T-helper 17 cell (primary cell): ENCODE measurements around the gene TOR1B. TPM values are rescaled to one million over a fixed set of nuclear protein-coding genes. Genes with fewer than 3 reads are reported as not detected.
A peak's percentile ranks its signal among the peaks of the same experiment; 100 is the strongest.
"Not testable (repeated sequence)": the region's sequence is repeated elsewhere in the genome, so short reads cannot be mapped to it uniquely, and the experiment has no call there.

ENCODE experiments used
- ATAC-seq: fragments of 150-1000 bp; cut with Tn5 transposase; 2 replicates; pipeline ENCODE4 v1.10.0; 2021; ENCODE audit warnings: mild to moderate bottlenecking, moderate library complexity
- DNase-seq, 3 donors: peaks; one replicate each; pipeline versions ENCODE4 v3.0.0 to v3.0.0-alpha.2; 2020 to 2021
- H3K9me3 ChIP-seq: one replicate; pipeline ENCODE4 v1.7.0; 2013; ENCODE audit warnings: low read length, mild to moderate bottlenecking; ENCODE audit not compliant: control insufficient read depth, poor library complexity, severe bottlenecking
- H3K27ac Mint-ChIP-seq: one replicate; pipeline ENCODE4 v1.8.0; 2022; ENCODE audit warnings: mild to moderate bottlenecking, moderate library complexity, mixed read lengths
- H3K27me3 Mint-ChIP-seq: one replicate; pipeline ENCODE4 v1.8.0; 2022; ENCODE audit warnings: mixed read lengths
- H3K36me3 Mint-ChIP-seq: one replicate; pipeline ENCODE4 v1.8.0; 2022; ENCODE audit warnings: low read depth, mixed read lengths
- H3K4me1 Mint-ChIP-seq: one replicate; pipeline ENCODE4 v1.8.0; 2022; ENCODE audit warnings: mild to moderate bottlenecking, mixed read lengths
- H3K4me3 Mint-ChIP-seq: one replicate; pipeline ENCODE4 v1.8.0; 2022; ENCODE audit warnings: mild to moderate bottlenecking, moderate library complexity, mixed read lengths
- total RNA-seq, 4 donors: library from RNA in 2 of 4; stranded (reverse) in 2 of 4; gene quantifications; one replicate each; pipeline ENCODE4 v1.2.3 and lab custom pipeline; 2022 to 2026

Gene TOR1B
- total RNA-seq, 2 donors from 2014 or later = 13.2 to 18.7 TPM

- H3K9me3 ChIP-seq = no peaks in the 10 kb centered on the region
- H3K27me3 Mint-ChIP-seq = peaks cover 34% of the 10 kb centered on the region
- no peak overlapping the region for H3K4me3 Mint-ChIP-seq
- H3K27ac Mint-ChIP-seq = no peak overlapping the region
- H3K36me3 Mint-ChIP-seq = peaks cover 2% of the 10 kb centered on the region
- H3K4me1 Mint-ChIP-seq = peaks cover 14% of the 10 kb centered on the region
- ATAC-seq = no peak
- no peak for DNase-seq
Measured at GRCh38 chr9:129781981-129782380, 21.0 kb upstream of the TOR1B start.

GRCh38 chr9:129783516-129784361 lies 19.2 kb upstream of the TOR1B start:
- H3K27ac Mint-ChIP-seq = no peak overlapping the region
- H3K4me1 Mint-ChIP-seq = peaks cover 6% of the 10 kb centered on the region
- peak; percentile 100 for ATAC-seq

GRCh38 chr9:129784970-129785369 lies 18.0 kb upstream of the TOR1B start:
- ATAC-seq, H3K4me3 Mint-ChIP-seq, DNase-seq, H3K27ac Mint-ChIP-seq, H3K9me3 ChIP-seq, H3K36me3 Mint-ChIP-seq, H3K4me1 Mint-ChIP-seq: not testable (repeated sequence)
- H3K27me3 Mint-ChIP-seq = peaks cover 29% of the 10 kb centered on the region

More at GRCh38 chr9:129783516-129784361, 19.2 kb upstream of the TOR1B start:
- DNase-seq = peak; percentile 31 to 73 (median 45)
- H3K27me3 Mint-ChIP-seq = peaks cover 29% of the 10 kb centered on the region
- H3K4me3 Mint-ChIP-seq = peak overlapping the region; percentile 55
- H3K9me3 ChIP-seq = no peaks in the 10 kb centered on the region
- H3K36me3 Mint-ChIP-seq = peaks cover 2% of the 10 kb centered on the region

DNA sequence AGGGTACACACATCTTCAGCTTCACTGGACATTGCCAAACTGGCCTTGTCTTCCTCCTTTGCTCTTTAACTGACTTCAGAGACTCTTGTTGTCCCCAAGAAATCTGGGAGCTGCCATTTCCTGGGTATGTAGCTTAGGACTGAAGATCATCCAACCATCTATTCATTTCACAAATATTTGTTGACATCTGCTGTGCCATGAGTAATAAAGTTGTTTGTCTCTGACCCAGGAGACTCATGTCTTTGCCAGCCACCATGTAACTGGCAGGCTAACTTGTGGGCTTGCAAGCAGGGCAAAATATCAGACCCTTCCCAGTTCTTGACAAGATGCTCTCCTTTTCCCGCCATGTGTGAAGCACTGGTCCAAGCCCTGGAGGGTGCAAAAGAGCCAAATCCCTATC lies 17.1 kb upstream of the TOR1B start:
- no peaks in the 10 kb centered on the region for H3K9me3 ChIP-seq
- ATAC-seq = no peak
- peaks cover 9% of the 10 kb centered on the region for H3K4me1 Mint-ChIP-seq
- no peak overlapping the region for H3K4me3 Mint-ChIP-seq
- DNase-seq = no peak
- no peak overlapping the region for H3K27ac Mint-ChIP-seq
- H3K36me3 Mint-ChIP-seq = peaks cover 2% of the 10 kb centered on the region
- peaks cover 22% of the 10 kb centered on the region for H3K27me3 Mint-ChIP-seq

DNA sequence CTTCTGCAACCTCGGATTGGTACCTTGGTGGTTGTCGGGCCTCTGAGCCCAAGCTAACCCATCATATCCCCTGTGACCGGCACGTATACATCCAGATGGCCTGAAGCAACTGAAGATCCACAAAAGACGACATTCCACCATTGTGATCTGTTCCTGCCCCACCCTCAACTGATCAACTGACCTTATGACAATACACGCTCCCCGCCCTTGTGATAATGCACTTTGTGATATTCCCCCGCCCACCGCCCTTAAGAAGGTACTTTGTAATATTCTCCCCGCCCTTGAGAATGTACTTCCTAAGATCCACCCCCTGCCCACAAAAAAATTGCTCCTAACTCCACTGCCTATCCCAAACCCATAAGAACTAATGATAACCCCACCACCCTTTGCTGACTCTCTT lies 16.5 kb upstream of the TOR1B start:
- Mint-ChIP-seq H3K27ac (no peak overlapping the region), H3K4me3 (no peak overlapping the region), H3K27me3 (peaks cover 21% of the 10 kb centered on the region), H3K36me3 (peaks cover 2% of the 10 kb centered on the region), H3K4me1 (peaks cover 9% of the 10 kb centered on the region)
- ATAC-seq = no peak
- no peak for DNase-seq
- no peaks in the 10 kb centered on the region for H3K9me3 ChIP-seq

GRCh38 chr9:129794549-129794948 lies 8.4 kb upstream of the TOR1B start:
- H3K27ac Mint-ChIP-seq = no peak overlapping the region
- ATAC-seq (no peak), DNase-seq (no peak)
- H3K27me3 Mint-ChIP-seq = no peaks in the 10 kb centered on the region
- H3K4me3 Mint-ChIP-seq = no peak overlapping the region
- no peaks in the 10 kb centered on the region for H3K9me3 ChIP-seq
- H3K36me3 Mint-ChIP-seq = no peaks in the 10 kb centered on the region
- H3K4me1 Mint-ChIP-seq = peaks cover 5% of the 10 kb centered on the region

GRCh38 chr9:129796029-129796428 lies 7.0 kb upstream of the TOR1B start:
- not testable (repeated sequence) for H3K4me3 Mint-ChIP-seq, H3K36me3 Mint-ChIP-seq, H3K27me3 Mint-ChIP-seq, DNase-seq, ATAC-seq, H3K4me1 Mint-ChIP-seq, H3K27ac Mint-ChIP-seq, H3K9me3 ChIP-seq

- Mint-ChIP-seq H3K4me3 (no peak overlapping the region), H3K36me3 (no peaks in the 10 kb centered on the region), H3K27ac (no peak overlapping the region), H3K27me3 (no peaks in the 10 kb centered on the region), H3K4me1 (peaks cover 2% of the 10 kb centered on the region)
- ATAC-seq = no peak
- no peaks in the 10 kb centered on the region for H3K9me3 ChIP-seq
- no peak for DNase-seq
Measured at GRCh38 chr9:129798973-129799372, 4.0 kb upstream of the TOR1B start.

DNA sequence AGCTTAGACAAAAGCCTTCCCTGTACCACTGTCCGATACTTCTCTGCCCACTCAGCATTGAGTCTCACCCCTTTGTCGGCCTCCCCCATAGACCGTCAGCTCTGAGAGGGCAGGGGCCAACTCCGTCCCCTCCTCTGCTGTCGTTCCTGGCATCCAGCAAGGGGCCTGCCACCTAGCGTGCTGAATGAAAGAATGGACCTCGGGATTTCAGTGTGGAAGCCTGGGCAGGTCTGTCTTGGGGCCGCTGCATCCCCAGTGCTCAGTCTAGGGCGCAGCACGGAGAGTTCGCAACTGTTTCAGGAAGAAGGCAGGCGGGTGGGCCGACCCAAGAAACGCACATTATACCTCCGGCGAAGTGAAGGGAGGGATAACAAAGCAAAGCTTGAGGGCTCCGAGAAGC lies 1.5 kb upstream of the TOR1B start:
- peak overlapping the region; percentile 60 for H3K27ac Mint-ChIP-seq
- peaks cover 16% of the 10 kb centered on the region for H3K4me1 Mint-ChIP-seq
- H3K9me3 ChIP-seq = no peaks in the 10 kb centered on the region
- ATAC-seq = no peak
- H3K4me3 Mint-ChIP-seq = peak overlapping the region; percentile 76
- no peak for DNase-seq
- H3K36me3 Mint-ChIP-seq = no peaks in the 10 kb centered on the region
- H3K27me3 Mint-ChIP-seq = no peaks in the 10 kb centered on the region

GRCh38 chr9:129803676-129804060 lies 684 bp downstream of the TOR1B start:
- ATAC-seq = no peak

GRCh38 chr9:129806061-129806460 lies 3.1 kb downstream of the TOR1B start:
- H3K27me3 Mint-ChIP-seq = no peaks in the 10 kb centered on the region
- ATAC-seq (no peak), DNase-seq (no peak)
- H3K27ac Mint-ChIP-seq = no peak overlapping the region
- peaks cover 18% of the 10 kb centered on the region for H3K4me1 Mint-ChIP-seq
- H3K36me3 Mint-ChIP-seq = no peaks in the 10 kb centered on the region
- H3K4me3 Mint-ChIP-seq = peak overlapping the region; percentile 41
- H3K9me3 ChIP-seq = no peaks in the 10 kb centered on the region

More at GRCh38 chr9:129803676-129804060, 684 bp downstream of the TOR1B start:
- DNase-seq = no peak
- H3K4me3 Mint-ChIP-seq = peak overlapping the region; percentile 87
- H3K27ac Mint-ChIP-seq = no peak overlapping the region
- H3K9me3 ChIP-seq = no peaks in the 10 kb centered on the region
- no peaks in the 10 kb centered on the region for H3K27me3 Mint-ChIP-seq
- peaks cover 16% of the 10 kb centered on the region for H3K4me1 Mint-ChIP-seq
- no peaks in the 10 kb centered on the region for H3K36me3 Mint-ChIP-seq

- Mint-ChIP-seq H3K4me1 (peaks cover 15% of the 10 kb centered on the region), H3K36me3 (no peaks in the 10 kb centered on the region), H3K27ac (no peak overlapping the region), H3K4me3 (no peak overlapping the region), H3K27me3 (no peaks in the 10 kb centered on the region)
- ATAC-seq (no peak), DNase-seq (no peak)
- no peaks in the 10 kb centered on the region for H3K9me3 ChIP-seq
Measured at GRCh38 chr9:129809346-129809745, 6.4 kb downstream of the TOR1B start.

DNA sequence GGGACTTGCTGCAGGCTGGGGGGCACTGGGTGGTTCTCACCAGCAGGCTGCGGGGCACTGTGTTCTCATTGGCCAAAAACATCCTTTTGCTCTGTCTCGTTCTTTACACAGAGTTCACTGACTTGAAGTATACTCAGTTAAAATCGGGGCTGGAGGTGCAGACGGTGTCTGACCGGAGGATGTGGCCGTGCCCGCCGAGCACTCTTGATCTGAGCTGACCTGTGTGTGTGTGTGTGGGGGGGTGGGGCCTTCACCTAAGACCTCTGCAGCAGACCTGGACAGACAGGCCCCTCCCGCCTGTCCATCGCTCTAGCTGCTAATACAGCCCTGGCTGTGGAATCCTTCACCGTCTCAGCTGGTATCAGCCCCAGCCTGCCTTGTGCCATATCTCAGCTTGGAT lies 7.1 kb downstream of the TOR1B start:
- Mint-ChIP-seq H3K27ac (no peak overlapping the region), H3K36me3 (no peaks in the 10 kb centered on the region), H3K4me1 (peaks cover 13% of the 10 kb centered on the region), H3K27me3 (no peaks in the 10 kb centered on the region), H3K4me3 (no peak overlapping the region)
- DNase-seq = no peak
- no peaks in the 10 kb centered on the region for H3K9me3 ChIP-seq
- ATAC-seq = no peak

- ATAC-seq = no peak
- Mint-ChIP-seq H3K27ac (no peak overlapping the region), H3K4me1 (peaks cover 10% of the 10 kb centered on the region), H3K36me3 (peaks cover under 1% of the 10 kb centered on the region), H3K27me3 (no peaks in the 10 kb centered on the region), H3K4me3 (no peak overlapping the region)
- DNase-seq = no peak
- no peaks in the 10 kb centered on the region for H3K9me3 ChIP-seq
Measured at GRCh38 chr9:129810788-129811187, 7.8 kb downstream of the TOR1B start.
